Nephron (organoid): ENCODE data around the gene IFT57.

Source experiments
- H3K27ac Mint-ChIP-seq, 3 experiments: 2 replicates each; pipeline ENCODE4 v1.8.0; 2020; ENCODE audit warnings: mixed read lengths in 3 of 3, mild to moderate bottlenecking in 2 of 3, moderate library complexity in 1 of 3
- H3K27me3 Mint-ChIP-seq: 2 replicates; pipeline ENCODE4 v1.8.0; 2021; ENCODE audit warnings: low read depth, mild to moderate bottlenecking, moderate library complexity, mixed read lengths
- H3K36me3 Mint-ChIP-seq: 2 replicates; pipeline ENCODE4 v1.8.0; 2020; ENCODE audit warnings: low read depth, mixed read lengths
- H3K4me1 Mint-ChIP-seq: 2 replicates; pipeline ENCODE4 v1.8.0; 2020; ENCODE audit warnings: mixed read lengths
- H3K4me3 Mint-ChIP-seq, 3 experiments: 2 replicates each; pipeline ENCODE4 v1.8.0; 2020; ENCODE audit warnings: mild to moderate bottlenecking in 3 of 3, mixed read lengths in 3 of 3, moderate library complexity in 2 of 3
- H3K9me3 Mint-ChIP-seq: 2 replicates; pipeline ENCODE4 v1.8.0; 2020; ENCODE audit warnings: mixed read lengths
- TF ChIP-seq, protein P1 (sequence below), 3 experiments: fragments of 200-600 bp; sonication (generic); IDR thresholded peaks; one replicate each; pipeline ENCODE4 v1.5.0; 2021; ENCODE audit warnings: antibody characterized with exemption in 3 of 3; ENCODE audit not compliant: unreplicated experiment in 3 of 3

Gene IFT57

DNA sequence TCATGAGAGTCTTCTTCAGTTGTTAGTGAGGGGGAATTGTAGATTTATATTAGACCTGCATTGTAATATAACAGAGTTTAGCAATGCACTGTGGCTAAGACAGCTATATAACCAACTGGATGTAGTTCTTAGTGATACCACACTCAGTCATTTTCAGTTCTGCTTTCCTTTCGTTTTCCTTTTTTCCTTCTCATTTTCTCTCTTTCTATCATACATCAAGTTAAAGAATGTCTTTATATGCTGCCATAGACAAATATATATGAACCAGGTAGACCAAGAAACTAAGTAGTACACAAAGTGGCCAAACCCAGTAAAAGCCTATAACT lies 87.7 kb downstream of the IFT57 start:
- H3K4me1 Mint-ChIP-seq = peaks cover 25% of the 10 kb centered on the region

DNA sequence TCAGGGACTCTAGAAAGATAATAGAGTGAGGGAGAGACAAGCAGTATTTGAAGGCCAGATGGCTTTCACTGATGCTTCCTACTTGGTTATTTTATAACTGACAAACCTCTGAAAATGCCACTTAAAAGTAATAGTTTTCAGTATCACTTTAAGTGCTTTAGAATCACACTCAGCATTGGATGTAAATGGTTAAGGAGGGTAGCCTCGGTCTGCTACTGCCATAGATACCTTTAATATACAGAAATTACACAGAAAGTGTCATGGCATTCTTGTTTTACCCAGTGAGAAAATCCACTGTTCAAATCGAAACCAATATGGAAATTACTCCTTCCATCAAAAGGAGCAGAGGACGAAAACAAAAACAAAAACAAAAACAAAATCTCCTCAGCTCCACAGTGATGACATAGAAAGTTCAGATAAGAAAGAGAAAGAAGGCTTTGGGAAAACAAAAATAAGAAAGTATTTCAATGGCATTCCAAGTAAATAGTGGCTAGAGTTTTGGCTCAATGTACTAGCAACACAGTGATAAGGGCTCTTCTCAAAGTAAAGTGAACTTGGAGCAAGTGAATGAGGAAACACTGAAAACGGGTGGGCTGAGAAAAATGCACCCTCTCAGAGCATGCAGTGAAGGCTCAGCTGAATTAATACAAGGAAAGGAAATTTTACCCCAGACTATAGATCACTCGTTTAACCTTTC lies 88.2 kb downstream of the IFT57 start:
- Mint-ChIP-seq H3K4me3 (no peak overlapping the region), H3K27me3 (no peaks in the 10 kb centered on the region), H3K4me1 (peaks cover 25% of the 10 kb centered on the region), H3K36me3 (no peaks in the 10 kb centered on the region), H3K27ac (no peak overlapping the region), H3K9me3 (no peaks in the 10 kb centered on the region)
- TF ChIP-seq, protein P1, sequence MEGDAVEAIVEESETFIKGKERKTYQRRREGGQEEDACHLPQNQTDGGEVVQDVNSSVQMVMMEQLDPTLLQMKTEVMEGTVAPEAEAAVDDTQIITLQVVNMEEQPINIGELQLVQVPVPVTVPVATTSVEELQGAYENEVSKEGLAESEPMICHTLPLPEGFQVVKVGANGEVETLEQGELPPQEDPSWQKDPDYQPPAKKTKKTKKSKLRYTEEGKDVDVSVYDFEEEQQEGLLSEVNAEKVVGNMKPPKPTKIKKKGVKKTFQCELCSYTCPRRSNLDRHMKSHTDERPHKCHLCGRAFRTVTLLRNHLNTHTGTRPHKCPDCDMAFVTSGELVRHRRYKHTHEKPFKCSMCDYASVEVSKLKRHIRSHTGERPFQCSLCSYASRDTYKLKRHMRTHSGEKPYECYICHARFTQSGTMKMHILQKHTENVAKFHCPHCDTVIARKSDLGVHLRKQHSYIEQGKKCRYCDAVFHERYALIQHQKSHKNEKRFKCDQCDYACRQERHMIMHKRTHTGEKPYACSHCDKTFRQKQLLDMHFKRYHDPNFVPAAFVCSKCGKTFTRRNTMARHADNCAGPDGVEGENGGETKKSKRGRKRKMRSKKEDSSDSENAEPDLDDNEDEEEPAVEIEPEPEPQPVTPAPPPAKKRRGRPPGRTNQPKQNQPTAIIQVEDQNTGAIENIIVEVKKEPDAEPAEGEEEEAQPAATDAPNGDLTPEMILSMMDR (IDR thresholded peaks at IDR 0.05; ENCODE audit: unreplicated experiment in 3 of 3) = no peak

More for the DNA sequence above, 87.7 kb downstream of the IFT57 start:
- TF ChIP-seq, protein P1 (IDR thresholded peaks at IDR 0.05; ENCODE audit: unreplicated experiment in 3 of 3) = no peak
- Mint-ChIP-seq H3K9me3 (no peaks in the 10 kb centered on the region), H3K4me3 (no peak overlapping the region), H3K27ac (no peak overlapping the region), H3K27me3 (no peaks in the 10 kb centered on the region), H3K36me3 (no peaks in the 10 kb centered on the region)

DNA sequence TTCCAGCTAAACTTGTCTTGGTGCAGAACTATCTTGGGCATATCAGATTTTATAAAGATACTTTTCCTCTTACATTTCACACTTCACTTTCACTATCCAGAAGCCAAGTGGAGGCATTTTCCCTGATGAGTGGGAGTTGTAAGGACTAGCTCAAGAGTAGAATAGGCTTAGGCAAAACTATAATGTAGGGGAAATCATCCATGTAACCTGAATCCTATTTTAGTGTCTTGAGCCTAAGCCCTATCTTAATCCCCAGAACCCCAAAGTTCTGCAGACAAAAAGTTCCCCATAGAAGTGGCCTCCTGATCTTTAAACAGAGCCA lies 89.2 kb downstream of the IFT57 start:
- TF ChIP-seq, protein P1 (IDR thresholded peaks at IDR 0.05; ENCODE audit: unreplicated experiment in 3 of 3) = no peak
- no peak overlapping the region for H3K4me3 Mint-ChIP-seq
- no peaks in the 10 kb centered on the region for H3K9me3 Mint-ChIP-seq
- no peaks in the 10 kb centered on the region for H3K36me3 Mint-ChIP-seq
- no peaks in the 10 kb centered on the region for H3K27me3 Mint-ChIP-seq
- peaks cover 25% of the 10 kb centered on the region for H3K4me1 Mint-ChIP-seq
- peak overlapping the region in 2 of 3 experiments; percentile 14 to 24 for H3K27ac Mint-ChIP-seq

DNA sequence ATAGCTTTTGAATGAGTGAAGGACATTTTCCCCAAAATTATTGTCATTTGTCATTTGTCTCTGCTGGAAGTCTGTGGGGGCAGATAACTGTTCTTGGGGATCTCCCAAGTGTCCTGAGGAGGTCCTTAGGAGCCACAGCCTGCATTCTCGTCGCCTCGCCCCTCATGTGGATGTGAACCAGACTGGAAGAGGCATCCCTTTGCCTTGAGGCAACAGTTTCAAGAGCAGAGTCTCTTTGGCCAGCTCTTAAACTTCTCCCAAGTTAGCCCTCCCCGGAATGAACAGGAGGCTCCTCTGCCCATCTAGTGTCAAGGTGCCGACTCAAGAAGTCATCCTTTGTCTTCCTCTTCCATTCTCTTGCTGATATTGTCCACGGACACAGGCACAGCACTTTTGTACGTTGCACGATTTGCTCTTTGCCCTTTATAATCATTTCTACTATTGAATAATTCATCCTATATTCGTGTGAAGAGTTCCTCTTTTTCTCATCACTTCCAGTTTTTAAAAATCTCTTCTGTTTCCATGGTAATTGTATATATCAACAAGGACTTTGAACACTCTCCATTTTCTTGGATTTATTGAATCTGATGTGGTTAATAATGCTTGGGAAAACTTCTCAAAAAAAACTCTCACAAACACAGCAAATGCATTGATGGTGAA lies 90.6 kb downstream of the IFT57 start:
- Mint-ChIP-seq H3K4me3 (no peak overlapping the region), H3K9me3 (no peaks in the 10 kb centered on the region), H3K36me3 (no peaks in the 10 kb centered on the region), H3K27ac (no peak overlapping the region), H3K4me1 (peaks cover 25% of the 10 kb centered on the region), H3K27me3 (no peaks in the 10 kb centered on the region)
- TF ChIP-seq, protein P1 (IDR thresholded peaks at IDR 0.05; ENCODE audit: unreplicated experiment in 3 of 3) = no peak

DNA sequence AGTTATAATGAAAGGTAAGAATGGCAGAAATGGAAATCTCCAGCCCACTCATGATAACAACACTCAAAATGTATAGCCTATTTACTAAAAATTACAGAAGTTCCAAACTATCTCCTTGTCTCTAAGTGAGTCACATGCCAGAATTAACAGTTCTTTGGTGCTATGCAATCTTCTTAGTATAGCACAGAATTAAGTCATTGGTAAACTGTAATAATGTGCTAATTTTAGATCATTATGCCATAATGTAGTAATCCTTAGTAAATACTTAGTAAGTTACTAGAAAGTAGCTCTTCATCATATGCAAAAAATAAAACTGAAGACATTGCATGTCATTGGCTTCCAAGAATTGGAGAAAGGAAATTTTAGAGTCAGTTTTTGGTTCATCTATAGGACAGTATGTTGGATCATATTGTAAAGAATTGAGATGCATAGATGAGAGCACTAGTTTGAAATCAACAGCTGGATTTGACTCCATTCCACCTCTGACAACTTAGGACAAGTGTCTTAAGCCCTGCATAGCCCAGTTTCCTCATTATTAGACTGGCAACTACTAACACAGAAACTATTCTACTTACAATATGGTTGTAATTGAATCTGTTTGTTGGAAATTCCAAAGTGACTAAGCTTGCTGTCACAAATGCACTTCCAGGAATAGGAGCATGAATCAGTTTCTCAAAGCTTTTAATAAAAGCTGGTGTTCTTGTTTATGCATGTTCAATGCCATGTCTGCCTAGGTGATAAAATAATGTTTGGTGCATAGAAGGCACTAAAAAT lies 91.3 kb downstream of the IFT57 start:
- no peak overlapping the region for H3K4me3 Mint-ChIP-seq
- H3K27me3 Mint-ChIP-seq = no peaks in the 10 kb centered on the region
- peaks cover 25% of the 10 kb centered on the region for H3K4me1 Mint-ChIP-seq
- TF ChIP-seq, protein P1 (IDR thresholded peaks at IDR 0.05; ENCODE audit: unreplicated experiment in 3 of 3) = no peak
- no peaks in the 10 kb centered on the region for H3K36me3 Mint-ChIP-seq
- H3K27ac Mint-ChIP-seq = no peak overlapping the region
- no peaks in the 10 kb centered on the region for H3K9me3 Mint-ChIP-seq
